ENCODE data around the gene HBQ1. TPM values are rescaled to one million over a fixed set of nuclear protein-coding genes. Genes with fewer than 3 reads are reported as not detected.

HBQ1 gene
- total RNA-seq, 1 experiment from 2014 or later, result not detected

- no peak overlapping the region for H3K9ac ChIP-seq (ENCODE audit: low read length)
- intact Hi-C loops (cut with micrococcal nuclease), result no loop called here
- no peaks in the 10 kb centered on the region for H4K20me1 ChIP-seq (ENCODE audit: low read length)
- no TSS peak for BruUV-seq (replicated peaks)
- no peaks in the 10 kb centered on the region for H3F3A ChIP-seq (ENCODE audit: low read length, unreplicated experiment)
- H3K79me2 ChIP-seq (ENCODE audit: low read length), result no peaks in the 10 kb centered on the region
- H3K36me3 ChIP-seq (ENCODE audit: low read depth, low read length), result no peaks in the 10 kb centered on the region
- ChIA-PET CTCF (interaction anchor here (0.6 kb wide), 1 partner anchor 70 kb away, joined by 3 read pairs; no protein-coding TSS in a partner anchor), POLR2A (ENCODE audit: unreplicated experiment) (no interaction called here)
- peaks cover 5% of the 10 kb centered on the region; the same call in 1 of the 2 replicates for H3K4me1 ChIP-seq (ENCODE audit: insufficient read depth, low read length)
- ATAC-seq (no peak), DNase-seq (no peak)
- H3K9me3 ChIP-seq (ENCODE audit: low read length), result no peaks in the 10 kb centered on the region
- H3K9me2 ChIP-seq (replicated peaks; ENCODE audit: low read length), result no peaks in the 10 kb centered on the region
- TF ChIP-seq, protein P1, sequence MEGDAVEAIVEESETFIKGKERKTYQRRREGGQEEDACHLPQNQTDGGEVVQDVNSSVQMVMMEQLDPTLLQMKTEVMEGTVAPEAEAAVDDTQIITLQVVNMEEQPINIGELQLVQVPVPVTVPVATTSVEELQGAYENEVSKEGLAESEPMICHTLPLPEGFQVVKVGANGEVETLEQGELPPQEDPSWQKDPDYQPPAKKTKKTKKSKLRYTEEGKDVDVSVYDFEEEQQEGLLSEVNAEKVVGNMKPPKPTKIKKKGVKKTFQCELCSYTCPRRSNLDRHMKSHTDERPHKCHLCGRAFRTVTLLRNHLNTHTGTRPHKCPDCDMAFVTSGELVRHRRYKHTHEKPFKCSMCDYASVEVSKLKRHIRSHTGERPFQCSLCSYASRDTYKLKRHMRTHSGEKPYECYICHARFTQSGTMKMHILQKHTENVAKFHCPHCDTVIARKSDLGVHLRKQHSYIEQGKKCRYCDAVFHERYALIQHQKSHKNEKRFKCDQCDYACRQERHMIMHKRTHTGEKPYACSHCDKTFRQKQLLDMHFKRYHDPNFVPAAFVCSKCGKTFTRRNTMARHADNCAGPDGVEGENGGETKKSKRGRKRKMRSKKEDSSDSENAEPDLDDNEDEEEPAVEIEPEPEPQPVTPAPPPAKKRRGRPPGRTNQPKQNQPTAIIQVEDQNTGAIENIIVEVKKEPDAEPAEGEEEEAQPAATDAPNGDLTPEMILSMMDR (conservative IDR thresholded peaks at IDR 0.05; ENCODE audit: low read depth, low read length), result no peak
- TF ChIP-seq EZH2phosphoT487 (IDR thresholded peaks at IDR 0.05; ENCODE audit: borderline replicate concordance, low read length) (no peak), EZH2 (IDR thresholded peaks at IDR 0.05; ENCODE audit: low read length, unreplicated experiment) (no peak)
- H3K4me3 ChIP-seq (ENCODE audit: low read length), result no peak overlapping the region
- H3K4me2 ChIP-seq (ENCODE audit: low read length), result no peak overlapping the region
- H3K27ac ChIP-seq (ENCODE audit: low read length), result no peak overlapping the region
- H3K27me3 ChIP-seq (ENCODE audit: low read length), result peaks cover 17% of the 10 kb centered on the region
- H2AFZ ChIP-seq (ENCODE audit: low read length), result no peak overlapping the region
Observed at GRCh38 chr16:177394-177822, 2.9 kb upstream of the HBQ1 start.

DNA sequence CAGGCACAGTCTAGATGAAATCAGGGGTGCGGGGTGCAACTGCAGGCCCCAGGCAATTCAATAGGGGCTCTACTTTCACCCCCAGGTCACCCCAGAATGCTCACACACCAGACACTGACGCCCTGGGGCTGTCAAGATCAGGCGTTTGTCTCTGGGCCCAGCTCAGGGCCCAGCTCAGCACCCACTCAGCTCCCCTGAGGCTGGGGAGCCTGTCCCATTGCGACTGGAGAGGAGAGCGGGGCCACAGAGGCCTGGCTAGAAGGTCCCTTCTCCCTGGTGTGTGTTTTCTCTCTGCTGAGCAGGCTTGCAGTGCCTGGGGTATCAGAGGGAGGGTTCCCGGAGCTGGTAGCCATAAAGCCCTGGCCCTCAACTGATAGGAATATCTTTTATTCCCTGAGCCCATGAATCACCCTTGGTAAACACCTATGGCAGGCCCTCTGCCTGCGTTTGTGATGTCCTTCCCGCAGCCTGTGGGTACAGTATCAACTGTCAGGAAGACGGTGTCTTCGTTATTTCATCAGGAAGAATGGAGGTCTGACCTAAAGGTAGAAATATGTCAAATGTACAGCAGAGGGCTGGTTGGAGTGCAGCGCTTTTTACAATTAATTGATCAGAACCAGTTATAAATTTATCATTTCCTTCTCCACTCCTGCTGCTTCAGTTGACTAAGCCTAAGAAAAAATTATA lies 2.1 kb upstream of the HBQ1 start:
- Histone ChIP-seq H3K79me2 (ENCODE audit: low read length) (no peaks in the 10 kb centered on the region), H2AFZ (ENCODE audit: low read length) (no peak overlapping the region), H3F3A (ENCODE audit: low read length, unreplicated experiment) (no peaks in the 10 kb centered on the region), H3K9me2 (replicated peaks; ENCODE audit: low read length) (no peaks in the 10 kb centered on the region), H3K9me3 (ENCODE audit: low read length) (no peaks in the 10 kb centered on the region), H3K27ac (ENCODE audit: low read length) (no peak overlapping the region), H3K27me3 (ENCODE audit: low read length) (peaks cover 17% of the 10 kb centered on the region), H3K36me3 (ENCODE audit: low read depth, low read length) (no peaks in the 10 kb centered on the region), H3K4me1 (ENCODE audit: insufficient read depth, low read length) (peaks cover 5% of the 10 kb centered on the region; the same call in 1 of the 2 replicates), H3K4me2 (ENCODE audit: low read length) (no peak overlapping the region), H4K20me1 (ENCODE audit: low read length) (no peaks in the 10 kb centered on the region), H3K4me3 (ENCODE audit: low read length) (no peak overlapping the region), H3K9ac (ENCODE audit: low read length) (no peak overlapping the region)
- DNase-seq (peak; percentile 25), ATAC-seq (no peak; the same call in 1 of the 2 replicates)
- no TSS peak for BruUV-seq (replicated peaks)
- intact Hi-C loops (cut with micrococcal nuclease), result no loop called here
- TF ChIP-seq, protein P1 (conservative IDR thresholded peaks at IDR 0.05; ENCODE audit: low read depth, low read length), result no peak
- TF ChIP-seq EZH2 (IDR thresholded peaks at IDR 0.05; ENCODE audit: low read length, unreplicated experiment) (no peak), EZH2phosphoT487 (IDR thresholded peaks at IDR 0.05; ENCODE audit: borderline replicate concordance, low read length) (no peak)
- ChIA-PET POLR2A (ENCODE audit: unreplicated experiment) (no interaction called here), CTCF (interaction anchor here (0.6 kb wide), 1 partner anchor 71 kb away, joined by 3 read pairs; no protein-coding TSS in a partner anchor)

- H3K27me3 ChIP-seq (ENCODE audit: low read length), result peaks cover 17% of the 10 kb centered on the region
- H3K4me1 ChIP-seq (ENCODE audit: insufficient read depth, low read length), result peaks cover 5% of the 10 kb centered on the region; the same call in 1 of the 2 replicates
- no peaks in the 10 kb centered on the region for H3K36me3 ChIP-seq (ENCODE audit: low read depth, low read length)
- no peak overlapping the region for H2AFZ ChIP-seq (ENCODE audit: low read length)
- H3K9me2 ChIP-seq (replicated peaks; ENCODE audit: low read length), result no peaks in the 10 kb centered on the region
- H3K4me2 ChIP-seq (ENCODE audit: low read length), result no peak overlapping the region
- no peaks in the 10 kb centered on the region for H3F3A ChIP-seq (ENCODE audit: low read length, unreplicated experiment)
- TF ChIP-seq EZH2 (IDR thresholded peaks at IDR 0.05; ENCODE audit: low read length, unreplicated experiment) (no peak), EZH2phosphoT487 (IDR thresholded peaks at IDR 0.05; ENCODE audit: borderline replicate concordance, low read length) (no peak)
- TF ChIP-seq, protein P1 (conservative IDR thresholded peaks at IDR 0.05; ENCODE audit: low read depth, low read length), result no peak
- no peaks in the 10 kb centered on the region for H3K9me3 ChIP-seq (ENCODE audit: low read length)
- POLR2A ChIA-PET (ENCODE audit: unreplicated experiment), result no interaction called here
- no peaks in the 10 kb centered on the region for H3K79me2 ChIP-seq (ENCODE audit: low read length)
- ATAC-seq (no peak), DNase-seq (peak; percentile 16)
- no peak overlapping the region for H3K9ac ChIP-seq (ENCODE audit: low read length)
- CTCF ChIA-PET, result no interaction called here
- intact Hi-C loops (cut with micrococcal nuclease), result no loop called here
- H3K27ac ChIP-seq (ENCODE audit: low read length), result no peak overlapping the region
- H3K4me3 ChIP-seq (ENCODE audit: low read length), result no peak overlapping the region
- BruUV-seq (replicated peaks), result no TSS peak
- H4K20me1 ChIP-seq (ENCODE audit: low read length), result no peaks in the 10 kb centered on the region
Observed at GRCh38 chr16:178668-179015, 1.6 kb upstream of the HBQ1 start.
